Fibroblast of skin of right quadriceps (primary cell): ENCODE data around the gene RPP40.
"Not testable (repeated sequence)": the region's sequence is repeated elsewhere in the genome, so short reads cannot be mapped to it uniquely, and the experiment has no call there.

ENCODE experiments used
- DNase-seq: peaks from one replicate; pipeline ENCODE4 v3.0.0-alpha.2; 2013

RPP40 gene, protein sequence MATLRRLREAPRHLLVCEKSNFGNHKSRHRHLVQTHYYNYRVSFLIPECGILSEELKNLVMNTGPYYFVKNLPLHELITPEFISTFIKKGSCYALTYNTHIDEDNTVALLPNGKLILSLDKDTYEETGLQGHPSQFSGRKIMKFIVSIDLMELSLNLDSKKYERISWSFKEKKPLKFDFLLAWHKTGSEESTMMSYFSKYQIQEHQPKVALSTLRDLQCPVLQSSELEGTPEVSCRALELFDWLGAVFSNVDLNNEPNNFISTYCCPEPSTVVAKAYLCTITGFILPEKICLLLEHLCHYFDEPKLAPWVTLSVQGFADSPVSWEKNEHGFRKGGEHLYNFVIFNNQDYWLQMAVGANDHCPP

DNA sequence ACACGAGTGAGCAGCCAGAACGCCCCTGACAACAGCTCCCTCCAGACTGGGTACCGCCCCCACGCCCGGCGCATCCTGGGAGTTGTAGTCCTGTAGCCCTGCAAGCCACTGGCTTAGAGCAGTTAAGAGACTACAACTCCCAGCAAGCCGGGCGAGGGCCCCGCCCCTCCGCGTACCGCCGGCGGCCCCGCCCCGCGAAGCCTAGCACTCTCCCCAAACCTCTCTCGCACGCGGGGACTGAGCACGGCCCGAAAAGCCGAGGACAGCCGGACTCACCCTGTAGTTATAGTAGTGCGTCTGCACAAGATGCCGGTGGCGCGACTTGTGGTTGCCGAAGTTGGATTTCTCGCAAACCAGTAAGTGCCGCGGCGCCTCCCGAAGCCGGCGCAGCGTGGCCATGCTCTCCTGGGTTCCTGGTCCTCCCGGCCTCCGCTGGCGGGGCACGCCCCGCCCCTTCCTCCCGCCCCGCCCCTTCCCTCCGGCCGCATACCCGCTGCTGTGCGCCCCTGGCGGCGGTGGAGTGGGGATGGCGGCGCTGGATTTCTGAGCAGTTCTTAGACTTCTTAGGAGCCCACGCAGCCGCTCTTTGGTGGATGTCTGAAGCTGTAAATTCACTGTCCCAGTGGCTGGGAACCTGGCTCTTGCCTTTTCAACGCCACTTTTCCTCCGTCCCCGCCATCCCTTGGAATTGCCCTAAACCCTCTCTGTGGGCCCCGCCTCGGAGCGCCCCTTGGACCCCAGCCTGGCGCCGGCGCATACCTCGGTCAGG lies at the start of gene RPP40:
TSS of gene RPP40 (minus strand) at position 434 of the 769 bp plus-strand sequence. CDS start at position 399, 35 bp downstream.
- DNase-seq, result peak; percentile 97

DNA sequence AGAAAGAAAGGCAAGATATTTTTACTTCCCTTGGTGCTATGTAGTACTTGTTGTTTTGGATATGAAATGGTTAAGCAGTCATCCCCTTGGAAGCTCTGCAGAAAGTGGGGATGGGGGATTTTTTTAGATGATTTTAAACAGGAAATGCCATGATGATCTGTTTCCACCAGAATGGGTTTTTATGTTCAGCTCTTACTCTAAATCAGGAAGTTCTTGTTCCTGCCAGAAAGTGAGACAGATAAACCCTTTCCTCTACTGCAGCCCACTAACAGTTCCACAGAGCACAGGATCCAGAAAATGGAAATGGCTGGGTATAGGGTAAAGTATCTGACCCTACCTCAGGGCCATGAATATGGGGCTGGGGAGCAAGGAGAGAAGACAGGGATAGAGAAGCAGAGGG lies 49.2 kb upstream of the RPP40 start:
- DNase-seq, result peak; percentile 78

DNA sequence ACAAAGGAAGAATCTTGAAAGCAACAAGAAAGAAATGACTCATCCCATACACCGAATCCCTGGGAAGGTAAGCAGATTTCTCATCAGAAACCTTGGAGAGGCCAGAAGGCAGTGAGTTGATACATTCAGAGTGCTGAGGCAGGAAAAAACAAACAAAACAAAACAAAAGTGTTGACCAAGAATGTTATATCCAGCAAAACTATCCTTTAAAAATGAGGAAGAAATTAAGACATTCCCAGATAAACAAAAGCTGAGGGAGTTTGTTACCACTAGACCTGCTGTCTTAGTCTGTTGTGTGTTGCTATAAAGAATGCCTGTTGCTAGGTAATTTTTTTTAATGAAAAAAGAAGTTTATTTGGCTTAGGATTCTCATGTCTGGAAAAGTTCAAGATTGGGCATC lies 47.6 kb upstream of the RPP40 start:
- DNase-seq, result no peak

DNA sequence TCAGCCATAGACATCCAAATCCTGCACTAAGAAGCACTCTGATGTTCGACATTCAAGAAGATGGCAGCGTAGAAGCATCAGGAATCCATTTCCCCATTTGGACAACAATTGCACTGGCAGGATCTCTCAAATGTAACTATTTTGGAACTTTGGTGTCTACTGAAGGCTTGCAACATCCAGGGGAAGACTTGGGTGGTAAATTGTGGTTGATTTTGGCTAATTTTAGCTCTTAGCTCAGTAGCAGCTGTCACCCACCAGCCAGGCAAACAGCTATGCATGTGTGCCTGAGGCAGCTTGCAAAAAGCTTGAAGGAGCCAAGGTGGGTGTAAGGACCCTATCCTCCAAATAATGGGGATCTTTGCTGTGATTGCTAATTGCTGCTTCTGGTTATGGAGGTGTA lies 46.2 kb upstream of the RPP40 start:
- DNase-seq, result peak; percentile 10

DNA sequence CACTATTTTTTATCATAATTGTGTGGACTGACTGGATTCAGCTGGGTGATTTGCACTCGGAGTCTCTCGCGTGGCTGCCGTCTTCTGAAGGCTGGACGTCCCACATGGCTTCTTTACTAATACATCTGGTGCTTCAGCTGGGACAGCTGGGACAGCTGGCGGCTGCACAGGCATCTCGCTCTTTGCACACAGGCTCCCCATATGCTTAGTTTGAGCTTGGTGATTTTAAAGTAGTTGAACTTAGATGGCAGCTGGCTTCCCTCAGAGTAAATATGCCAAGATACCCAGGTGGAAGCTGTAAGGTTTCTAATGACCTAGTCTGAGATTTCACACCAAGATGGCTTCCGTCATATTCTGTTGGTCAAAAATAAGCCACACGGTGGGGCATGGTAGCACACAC lies 42.6 kb upstream of the RPP40 start:
- no peak for DNase-seq

DNA sequence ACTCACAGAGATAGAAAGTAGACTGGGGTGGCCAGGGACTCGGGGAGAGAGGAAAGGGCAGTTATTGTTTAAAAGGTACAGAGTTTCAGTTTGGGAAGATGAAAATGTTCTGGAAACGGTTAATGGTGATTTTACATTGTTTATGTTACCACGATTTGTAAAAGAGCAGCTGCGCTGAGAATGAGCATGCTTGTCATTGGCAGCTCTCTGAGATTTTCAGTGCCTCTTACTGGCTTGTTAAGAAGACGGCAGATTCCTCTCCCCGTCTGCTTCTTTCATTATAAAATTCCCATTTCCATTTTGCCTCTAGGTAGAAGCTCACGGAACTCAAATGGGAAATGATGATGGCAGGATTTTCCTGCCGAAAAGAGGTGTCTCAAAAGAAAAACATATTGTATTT lies 41.6 kb upstream of the RPP40 start:
- no peak for DNase-seq

DNA sequence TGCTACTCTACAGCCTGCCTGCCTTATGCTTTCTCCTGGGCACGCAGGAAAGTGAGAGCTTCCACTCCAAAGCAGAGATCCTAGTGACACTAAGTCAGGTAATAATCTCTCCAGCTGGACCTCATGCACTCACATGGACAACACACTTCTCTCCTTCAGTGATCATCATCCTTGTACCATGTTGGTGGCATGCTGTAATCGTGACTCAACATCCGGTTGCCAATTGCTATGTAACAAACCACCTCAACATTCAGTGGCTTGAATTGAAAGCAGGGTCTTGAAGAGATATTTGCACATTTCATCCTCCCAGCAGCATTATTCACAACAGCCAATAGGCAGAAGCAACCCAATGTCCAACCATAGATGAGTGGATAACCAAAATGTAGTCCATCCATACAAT lies 41.0 kb upstream of the RPP40 start:
- DNase-seq, result peak; percentile 38

DNA sequence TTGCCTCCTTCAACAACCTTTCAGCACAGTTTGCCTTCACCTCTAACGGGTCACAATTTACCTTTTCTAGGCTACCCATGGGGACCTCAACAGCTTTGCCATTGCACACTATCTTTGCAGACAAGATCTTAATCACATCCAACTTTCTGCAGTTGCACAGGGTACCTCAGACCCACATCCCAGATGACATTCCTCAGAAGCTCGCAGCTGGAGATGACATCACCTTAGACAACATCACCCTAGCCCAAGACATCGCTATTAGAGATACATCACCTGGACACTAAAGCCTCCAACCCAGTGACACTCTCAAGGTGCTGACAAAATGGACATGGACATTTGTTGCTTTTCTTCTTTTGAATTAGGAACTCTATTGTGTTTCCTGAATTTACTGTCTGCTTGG lies 38.6 kb upstream of the RPP40 start:
- no peak for DNase-seq

DNA sequence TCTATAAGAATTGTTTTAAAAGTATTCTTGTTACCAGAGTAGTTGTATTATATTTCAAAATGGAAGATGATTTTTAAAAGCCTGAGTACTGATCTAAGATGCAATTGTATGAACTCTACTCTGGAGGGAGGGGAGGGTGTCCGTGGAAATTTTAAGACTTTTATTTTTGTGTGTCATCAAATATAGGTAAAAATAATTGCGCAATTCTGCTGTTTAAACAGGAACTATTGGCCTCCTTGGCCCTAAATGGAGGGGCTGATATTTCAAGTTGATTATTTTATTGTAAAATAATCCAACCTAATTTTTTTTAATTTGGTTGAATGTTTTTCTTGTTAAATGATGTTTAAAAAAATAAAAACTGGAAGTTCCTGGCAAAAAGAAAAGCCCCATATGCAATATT lies 38.1 kb upstream of the RPP40 start:
- DNase-seq, result no peak

DNA sequence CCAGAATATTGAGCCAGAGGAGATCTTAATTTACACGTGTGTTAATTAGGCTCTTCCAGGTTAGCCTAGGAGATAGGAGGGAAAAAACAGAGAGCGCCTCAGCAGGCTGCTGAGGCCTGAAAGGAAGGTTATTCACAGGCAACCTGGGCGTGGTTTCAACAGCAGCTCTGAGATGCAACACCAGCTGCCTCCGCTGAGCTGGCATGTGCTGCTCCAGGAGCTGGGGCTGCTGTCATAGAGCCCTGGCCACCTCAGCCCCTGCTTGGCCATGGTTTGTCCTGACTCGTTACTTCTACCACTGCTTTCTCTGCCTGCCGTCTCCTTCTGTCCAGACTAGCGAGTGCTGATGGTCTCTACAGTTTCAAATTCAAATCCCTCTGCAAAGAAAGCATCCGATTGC lies 32.4 kb upstream of the RPP40 start:
- DNase-seq, result peak; percentile 47

DNA sequence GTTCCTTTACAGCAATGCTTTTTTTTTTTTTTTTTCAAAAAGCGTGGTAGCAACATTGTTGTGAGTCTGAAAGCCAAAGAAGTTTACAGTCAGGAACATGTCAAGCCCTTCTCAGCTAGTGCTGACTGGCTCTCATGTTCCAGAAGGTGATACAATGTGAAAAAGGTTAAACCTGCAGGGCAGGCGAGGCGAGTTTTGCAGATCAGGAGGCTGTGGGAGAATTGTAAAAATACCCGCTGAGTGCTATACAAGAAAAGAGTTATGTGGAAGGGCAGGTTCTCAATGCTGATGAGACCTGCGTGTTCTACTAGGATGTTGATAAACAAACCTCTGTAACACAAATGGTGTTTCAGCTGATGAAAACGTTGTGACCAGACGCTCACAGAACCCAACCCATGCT lies 30.9 kb upstream of the RPP40 start:
- DNase-seq, result no peak

DNA sequence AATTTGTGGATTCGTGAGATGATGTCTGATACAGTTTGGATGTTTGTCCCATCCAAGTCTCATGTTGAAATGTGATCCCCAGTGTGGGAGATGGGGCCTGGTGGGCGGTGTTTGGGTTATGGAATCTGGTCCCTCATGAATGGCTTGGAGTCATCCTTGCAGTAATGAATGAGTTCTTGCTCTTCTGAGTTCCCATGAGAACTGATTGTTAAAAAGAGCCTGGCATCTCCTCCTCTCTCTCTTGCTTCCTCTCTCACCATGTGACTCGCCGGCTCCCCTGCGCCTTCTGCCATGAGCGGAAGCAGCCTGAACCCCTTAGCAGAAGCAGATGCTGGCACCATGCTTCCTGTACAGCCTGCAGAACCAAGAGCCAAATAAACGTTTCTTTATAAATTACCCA lies 30.5 kb upstream of the RPP40 start:
- no peak for DNase-seq

DNA sequence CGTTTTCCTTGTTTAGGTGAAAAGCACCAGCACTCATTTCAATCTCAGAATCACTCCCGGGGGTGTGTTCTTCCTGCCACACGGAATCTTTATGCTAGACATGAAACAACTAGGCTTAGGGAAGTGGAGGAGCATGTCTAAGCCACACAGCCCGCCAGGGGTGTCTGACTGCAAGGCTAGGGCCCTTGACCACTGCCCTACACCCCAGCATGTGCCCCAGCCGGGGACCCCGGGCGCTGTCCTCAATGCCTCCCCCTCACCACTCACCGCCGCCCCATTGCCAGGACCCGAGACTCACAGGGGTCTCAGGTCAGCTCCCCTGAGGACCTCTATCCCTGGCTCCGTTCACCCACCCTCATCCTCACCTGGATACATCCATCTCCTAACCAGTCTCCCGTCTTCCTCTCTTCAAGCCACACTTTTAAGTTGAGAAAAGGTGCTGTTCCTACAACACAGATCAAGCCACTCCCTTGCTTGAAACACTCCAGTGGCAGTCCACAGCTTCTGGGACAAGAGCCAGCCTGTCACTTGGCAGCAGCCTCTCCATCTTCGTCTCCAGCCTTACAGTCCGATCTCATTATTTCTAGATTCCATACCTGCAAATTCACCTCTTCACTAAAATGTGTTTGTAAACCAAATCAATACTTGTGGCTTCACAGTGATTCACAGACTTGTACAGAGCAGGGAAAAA lies 29.5 kb upstream of the RPP40 start:
- DNase-seq, result not testable (repeated sequence)

DNA sequence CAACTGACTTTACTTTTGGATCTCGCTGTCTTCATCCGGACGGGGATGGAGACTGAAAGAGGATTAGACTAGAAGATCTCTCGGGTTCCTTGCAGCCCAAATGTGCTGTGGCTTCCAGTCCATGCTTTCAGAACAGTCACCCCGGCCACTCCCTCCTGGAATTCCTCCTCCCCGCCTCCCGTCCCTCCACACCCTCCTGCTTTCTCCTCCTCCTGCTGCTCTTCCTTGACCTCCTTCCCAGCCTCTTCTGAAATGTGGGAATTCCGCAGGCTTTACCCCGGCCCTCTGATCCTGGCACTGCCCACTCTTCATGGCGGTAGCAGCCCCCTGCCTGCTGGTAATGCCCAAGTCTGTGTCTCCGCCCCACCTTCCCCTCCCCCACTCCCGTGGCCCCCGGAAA lies 28.9 kb upstream of the RPP40 start:
- not testable (repeated sequence) for DNase-seq

DNA sequence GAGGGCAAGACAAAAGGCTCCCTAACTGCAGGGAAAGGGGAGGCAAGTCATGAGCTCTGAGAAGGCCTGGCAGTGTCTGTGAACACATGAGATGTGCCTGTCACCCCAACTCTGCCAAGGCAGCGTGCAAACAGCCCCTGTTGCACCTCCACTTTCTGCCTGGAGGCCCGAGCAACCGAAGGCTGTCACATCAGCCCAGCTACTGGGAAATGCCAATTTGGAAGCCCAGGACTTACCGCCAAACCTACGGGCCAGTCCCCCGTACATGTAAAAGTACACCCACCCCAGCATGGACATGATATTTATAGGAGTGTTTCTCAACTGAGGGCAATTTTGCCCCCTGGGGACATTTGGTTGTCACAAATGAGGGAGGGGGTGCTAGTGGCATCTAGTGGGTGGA lies 27.3 kb upstream of the RPP40 start:
- DNase-seq, result no peak

DNA sequence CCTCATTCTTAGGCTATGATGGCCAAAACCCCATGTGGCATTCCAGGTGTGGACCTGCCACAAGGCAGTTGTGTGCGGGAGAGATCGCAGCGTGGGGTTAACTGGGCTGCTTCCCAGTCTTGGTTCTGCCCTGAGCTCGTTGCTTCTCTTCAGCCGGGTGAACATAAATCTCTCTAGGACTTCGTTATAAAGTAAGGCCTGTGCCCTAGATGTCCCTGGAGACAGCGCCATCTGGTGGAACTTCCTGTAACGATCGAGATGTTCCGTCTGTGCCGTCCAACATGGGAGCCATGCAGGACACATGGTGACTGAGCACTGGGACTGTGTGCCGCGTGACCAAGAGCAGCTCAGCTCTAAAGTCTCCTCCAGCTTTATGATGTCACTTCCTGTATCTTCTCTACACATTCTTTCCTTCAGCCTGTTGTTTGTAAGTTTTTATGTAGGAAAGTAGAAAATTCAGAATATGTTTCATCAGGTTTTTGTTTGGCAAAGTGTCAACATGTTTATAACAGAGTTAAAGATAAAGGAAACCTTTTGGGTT lies 26.8 kb upstream of the RPP40 start:
- DNase-seq, result peak; percentile 79

DNA sequence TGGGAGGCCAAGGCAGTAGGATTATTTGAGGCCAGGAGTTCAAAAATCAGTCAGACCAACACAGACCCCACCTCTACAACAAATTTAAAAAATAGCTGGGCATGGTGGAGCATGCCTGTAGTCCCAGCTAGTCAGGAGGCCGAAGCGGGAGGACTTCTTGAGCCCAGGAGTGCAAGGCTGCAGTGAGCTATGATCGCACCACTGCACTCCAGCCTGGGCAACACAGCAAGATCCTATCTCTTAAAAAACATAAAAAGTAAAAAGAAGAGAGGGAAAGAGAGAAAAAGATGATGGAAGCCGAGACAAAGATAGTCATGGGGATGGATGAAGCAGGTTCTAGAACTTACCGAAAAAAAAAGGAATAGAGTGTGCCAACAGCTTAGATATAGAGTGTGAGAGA lies 25.8 kb upstream of the RPP40 start:
- no peak for DNase-seq

DNA sequence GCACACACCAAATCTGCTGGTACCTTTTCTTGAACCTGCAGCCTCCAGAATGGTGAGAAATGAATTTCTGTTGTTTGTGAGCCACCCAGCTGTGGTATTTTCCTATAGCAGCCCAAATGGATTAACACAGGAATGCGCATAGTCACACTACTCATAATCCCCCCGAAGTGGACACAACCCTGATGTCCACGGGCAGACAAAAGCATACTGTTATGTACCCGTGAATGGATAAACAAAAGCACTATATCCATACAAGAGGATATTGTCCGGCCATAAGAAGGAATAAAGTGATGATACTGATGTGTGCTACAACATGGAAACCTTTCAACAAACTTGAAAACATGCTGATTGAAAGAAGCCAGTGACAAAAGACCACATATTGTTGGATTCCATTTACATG lies 25.1 kb upstream of the RPP40 start:
- no peak for DNase-seq

DNA sequence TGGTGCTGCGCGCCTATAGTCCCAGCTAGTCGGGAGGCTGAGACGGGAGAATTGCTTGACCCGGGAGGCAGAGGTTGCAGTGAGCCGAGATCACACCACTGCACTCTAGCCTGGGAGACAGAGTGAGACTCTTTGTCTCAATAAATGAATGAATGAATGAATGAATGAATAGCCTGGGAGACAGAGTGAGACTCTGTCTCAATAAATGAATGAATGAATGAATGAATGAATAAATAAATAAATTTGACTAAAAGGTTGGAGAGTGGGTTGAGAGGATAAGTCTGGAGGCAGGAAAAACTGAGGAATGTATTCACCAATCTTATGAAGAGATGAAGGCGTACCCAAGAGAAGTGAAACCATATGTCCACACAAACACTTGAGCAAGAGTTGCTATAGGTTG lies 24.5 kb upstream of the RPP40 start:
- DNase-seq, result no peak

DNA sequence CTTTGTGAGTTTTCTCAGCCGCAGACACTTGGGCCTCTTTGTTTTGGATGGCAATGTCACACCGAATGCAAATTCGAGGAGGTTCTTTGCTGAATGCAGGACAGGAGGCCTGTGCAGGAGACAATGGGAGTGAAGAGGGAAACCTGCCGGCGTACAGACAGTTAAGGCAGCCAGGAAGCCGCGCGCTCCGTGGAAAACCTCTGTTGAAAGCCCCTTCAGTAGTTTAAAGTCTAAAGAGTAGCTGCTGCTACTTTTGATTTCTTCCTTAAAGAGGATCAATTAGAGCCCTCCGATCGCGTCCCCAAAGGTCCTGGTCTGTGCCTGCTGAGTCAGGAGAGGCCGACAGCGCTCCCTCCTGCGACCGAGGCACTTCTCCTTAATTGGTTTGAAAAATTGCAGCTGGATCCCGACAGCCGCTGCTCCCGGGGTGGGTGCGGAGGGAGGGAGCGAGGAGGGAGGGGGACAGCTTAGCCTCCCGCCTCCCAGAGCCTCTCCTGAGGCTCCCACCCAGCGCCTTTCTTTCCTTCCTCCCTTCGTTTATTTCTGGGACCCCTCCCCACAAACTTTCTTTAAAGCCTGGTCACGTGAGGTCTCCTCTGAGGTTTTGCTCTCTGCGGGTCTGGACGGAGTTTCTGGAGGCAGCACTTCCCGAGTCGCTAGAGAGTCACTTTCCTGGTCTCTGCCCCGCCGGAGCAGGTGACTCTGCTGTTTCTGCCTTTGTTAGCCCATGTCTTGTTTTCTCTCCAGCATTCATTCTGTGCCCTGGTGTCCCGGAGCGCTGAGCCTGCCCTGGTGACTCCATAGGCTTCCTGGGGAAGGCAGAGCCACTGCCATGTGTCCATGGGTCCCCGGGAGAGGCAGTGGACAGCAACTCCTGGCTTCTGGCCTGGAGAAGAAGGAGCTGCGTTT lies 22.3 kb upstream of the RPP40 start:
- peak; percentile 55 for DNase-seq

DNA sequence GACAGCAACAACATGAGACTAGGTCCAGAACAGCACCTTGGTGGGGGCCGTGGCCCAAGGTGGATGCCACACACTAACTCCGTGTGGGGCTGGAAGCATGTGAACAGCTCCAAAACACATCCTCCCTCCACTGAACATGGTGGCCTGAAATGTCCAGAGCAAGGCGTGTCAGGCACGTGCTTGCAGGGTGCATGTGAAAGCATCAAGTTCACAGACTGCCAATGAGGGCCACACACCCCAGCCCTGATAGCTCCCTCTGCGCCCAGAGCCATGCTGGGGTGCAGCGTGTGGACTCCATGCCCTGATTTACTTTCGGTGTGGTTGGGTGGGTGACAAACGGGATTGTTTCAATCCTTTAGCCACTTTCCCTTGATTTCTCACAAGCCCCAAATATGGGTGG lies 20.1 kb upstream of the RPP40 start:
- no peak for DNase-seq

DNA sequence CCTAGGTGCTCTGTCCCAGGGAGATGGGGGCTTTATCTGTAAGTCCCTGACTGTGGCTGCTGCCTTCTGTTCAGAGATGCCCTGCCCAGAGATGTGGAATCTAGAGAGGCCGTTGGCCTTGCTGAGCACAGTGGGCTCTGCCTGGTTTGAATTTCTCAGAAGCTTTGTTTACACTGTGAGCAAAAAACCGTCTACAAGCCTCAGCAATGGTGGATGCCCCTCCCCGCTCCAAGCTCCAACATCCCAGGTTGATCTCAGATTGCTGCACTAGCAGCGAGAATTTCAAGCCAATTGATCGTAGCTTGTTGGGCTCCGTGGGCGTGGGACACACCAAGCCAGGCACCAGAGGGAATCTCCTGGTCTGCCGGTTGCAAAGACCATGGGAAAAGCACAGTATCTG lies 16.3 kb upstream of the RPP40 start:
- DNase-seq, result no peak
